HL-60 (cell line): Measurements from ENCODE around the gene TRIM32.

Experiments
- POLR2AphosphoS5 ChIP-seq: IDR thresholded peaks from 2 replicates; pipeline ENCODE4 v1.6.1; 2012; ENCODE audit warnings: low read depth
- SPI1 ChIP-seq: IDR thresholded peaks from 2 replicates; pipeline ENCODE4 v1.6.1; 2012; ENCODE audit warnings: low read depth, mild to moderate bottlenecking, borderline replicate concordance
- TF ChIP-seq, protein P1 (sequence below): IDR thresholded peaks from one replicate; pipeline ENCODE4 v1.5.1; 2011; ENCODE audit warnings: low read length, control low read depth, inconsistent platforms; ENCODE audit not compliant: insufficient read depth
- TF ChIP-seq, protein P2 (sequence below): IDR thresholded peaks from 2 replicates; pipeline ENCODE4 v1.6.1; 2012; ENCODE audit warnings: low read depth; ENCODE audit not compliant: insufficient replicate concordance

DNA sequence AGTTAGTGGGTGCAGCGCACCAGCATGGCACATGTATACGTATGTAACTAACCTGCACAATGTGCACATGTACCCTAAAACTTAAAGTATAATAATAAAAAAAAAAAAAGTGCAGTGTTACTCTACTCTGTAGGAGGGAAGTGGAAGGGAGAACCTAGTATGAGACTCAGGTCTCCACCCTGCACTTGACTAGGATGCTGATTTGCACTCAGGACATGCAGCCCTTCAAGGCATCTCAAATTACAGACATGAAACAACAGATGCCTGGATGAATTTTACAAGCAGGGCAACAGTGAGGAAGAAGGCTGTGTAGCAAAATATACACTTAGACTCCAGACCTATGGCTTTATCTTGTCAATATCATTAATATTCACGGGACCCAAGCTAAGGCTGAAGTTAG, 16.5 kb downstream of the TRIM32 start:
- TF ChIP-seq, protein P1, sequence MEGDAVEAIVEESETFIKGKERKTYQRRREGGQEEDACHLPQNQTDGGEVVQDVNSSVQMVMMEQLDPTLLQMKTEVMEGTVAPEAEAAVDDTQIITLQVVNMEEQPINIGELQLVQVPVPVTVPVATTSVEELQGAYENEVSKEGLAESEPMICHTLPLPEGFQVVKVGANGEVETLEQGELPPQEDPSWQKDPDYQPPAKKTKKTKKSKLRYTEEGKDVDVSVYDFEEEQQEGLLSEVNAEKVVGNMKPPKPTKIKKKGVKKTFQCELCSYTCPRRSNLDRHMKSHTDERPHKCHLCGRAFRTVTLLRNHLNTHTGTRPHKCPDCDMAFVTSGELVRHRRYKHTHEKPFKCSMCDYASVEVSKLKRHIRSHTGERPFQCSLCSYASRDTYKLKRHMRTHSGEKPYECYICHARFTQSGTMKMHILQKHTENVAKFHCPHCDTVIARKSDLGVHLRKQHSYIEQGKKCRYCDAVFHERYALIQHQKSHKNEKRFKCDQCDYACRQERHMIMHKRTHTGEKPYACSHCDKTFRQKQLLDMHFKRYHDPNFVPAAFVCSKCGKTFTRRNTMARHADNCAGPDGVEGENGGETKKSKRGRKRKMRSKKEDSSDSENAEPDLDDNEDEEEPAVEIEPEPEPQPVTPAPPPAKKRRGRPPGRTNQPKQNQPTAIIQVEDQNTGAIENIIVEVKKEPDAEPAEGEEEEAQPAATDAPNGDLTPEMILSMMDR = no peak
- TF ChIP-seq POLR2AphosphoS5 = no peak
- TF ChIP-seq SPI1 = no peak
- TF ChIP-seq, protein P2, sequence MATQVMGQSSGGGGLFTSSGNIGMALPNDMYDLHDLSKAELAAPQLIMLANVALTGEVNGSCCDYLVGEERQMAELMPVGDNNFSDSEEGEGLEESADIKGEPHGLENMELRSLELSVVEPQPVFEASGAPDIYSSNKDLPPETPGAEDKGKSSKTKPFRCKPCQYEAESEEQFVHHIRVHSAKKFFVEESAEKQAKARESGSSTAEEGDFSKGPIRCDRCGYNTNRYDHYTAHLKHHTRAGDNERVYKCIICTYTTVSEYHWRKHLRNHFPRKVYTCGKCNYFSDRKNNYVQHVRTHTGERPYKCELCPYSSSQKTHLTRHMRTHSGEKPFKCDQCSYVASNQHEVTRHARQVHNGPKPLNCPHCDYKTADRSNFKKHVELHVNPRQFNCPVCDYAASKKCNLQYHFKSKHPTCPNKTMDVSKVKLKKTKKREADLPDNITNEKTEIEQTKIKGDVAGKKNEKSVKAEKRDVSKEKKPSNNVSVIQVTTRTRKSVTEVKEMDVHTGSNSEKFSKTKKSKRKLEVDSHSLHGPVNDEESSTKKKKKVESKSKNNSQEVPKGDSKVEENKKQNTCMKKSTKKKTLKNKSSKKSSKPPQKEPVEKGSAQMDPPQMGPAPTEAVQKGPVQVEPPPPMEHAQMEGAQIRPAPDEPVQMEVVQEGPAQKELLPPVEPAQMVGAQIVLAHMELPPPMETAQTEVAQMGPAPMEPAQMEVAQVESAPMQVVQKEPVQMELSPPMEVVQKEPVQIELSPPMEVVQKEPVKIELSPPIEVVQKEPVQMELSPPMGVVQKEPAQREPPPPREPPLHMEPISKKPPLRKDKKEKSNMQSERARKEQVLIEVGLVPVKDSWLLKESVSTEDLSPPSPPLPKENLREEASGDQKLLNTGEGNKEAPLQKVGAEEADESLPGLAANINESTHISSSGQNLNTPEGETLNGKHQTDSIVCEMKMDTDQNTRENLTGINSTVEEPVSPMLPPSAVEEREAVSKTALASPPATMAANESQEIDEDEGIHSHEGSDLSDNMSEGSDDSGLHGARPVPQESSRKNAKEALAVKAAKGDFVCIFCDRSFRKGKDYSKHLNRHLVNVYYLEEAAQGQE = no peak
